ENCODE data around the gene AOPEP. TPM values are rescaled to one million over a fixed set of nuclear protein-coding genes. Genes with fewer than 3 reads are reported as not detected.

Gene AOPEP
- total RNA-seq, 1 donor from 2014 or later, result 16.6 TPM

DNA sequence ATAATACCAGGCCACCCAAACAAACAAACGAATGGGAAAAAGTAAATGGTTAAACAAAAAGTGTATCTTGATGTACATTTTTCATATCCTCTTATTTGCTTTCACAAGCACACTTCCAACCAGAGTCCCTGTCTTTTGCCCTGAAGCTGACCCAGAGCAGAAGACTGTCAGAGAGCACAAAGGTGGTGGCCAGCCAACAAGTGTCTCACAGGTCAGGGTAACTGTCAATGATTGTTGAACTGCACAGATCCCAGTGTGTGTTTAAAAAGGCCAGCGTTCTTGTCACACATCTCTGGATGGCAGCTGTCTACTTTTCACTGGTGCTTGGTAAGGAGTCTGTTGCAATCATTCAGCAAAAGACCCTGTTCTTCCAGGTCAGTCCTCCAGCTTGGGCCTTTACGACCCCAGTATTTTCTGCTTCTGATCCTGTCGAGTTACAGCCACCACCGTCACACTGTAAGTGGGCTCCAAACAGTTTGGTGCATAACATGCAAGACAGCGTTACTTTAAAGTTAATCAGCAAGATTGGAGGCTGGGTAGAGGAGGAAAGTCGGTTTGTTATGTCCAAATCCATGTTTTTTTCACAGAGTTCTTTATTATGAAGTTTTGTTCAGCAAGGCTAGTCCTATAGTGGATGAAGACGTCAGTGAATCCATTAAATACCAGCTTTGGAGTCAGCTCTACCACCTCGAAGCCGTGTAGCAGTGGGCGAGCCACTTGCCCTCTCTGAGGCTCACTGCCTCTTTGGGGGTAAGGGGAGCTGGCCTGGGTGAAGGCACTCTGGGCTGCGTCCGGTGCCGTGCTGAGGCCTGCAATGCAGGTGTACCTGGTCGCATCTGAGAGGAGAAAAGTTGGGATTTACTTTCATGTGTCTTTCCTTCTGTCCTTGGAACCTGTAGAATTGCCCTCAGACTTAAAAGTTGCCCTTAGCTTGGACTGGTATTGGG is 265.7 kb downstream of the AOPEP start:
- H3K27me3 Mint-ChIP-seq (ENCODE audit: insufficient read depth, low read depth), result peaks cover 4% of the 10 kb centered on the region
- peaks cover 53% of the 10 kb centered on the region for H3K4me1 Mint-ChIP-seq
- no peak for TF ChIP-seq EZH2phosphoT487 (IDR thresholded peaks at IDR 0.05)
- TF ChIP-seq EZH2 (IDR thresholded peaks at IDR 0.05), result no peak
- TF ChIP-seq, protein P1, sequence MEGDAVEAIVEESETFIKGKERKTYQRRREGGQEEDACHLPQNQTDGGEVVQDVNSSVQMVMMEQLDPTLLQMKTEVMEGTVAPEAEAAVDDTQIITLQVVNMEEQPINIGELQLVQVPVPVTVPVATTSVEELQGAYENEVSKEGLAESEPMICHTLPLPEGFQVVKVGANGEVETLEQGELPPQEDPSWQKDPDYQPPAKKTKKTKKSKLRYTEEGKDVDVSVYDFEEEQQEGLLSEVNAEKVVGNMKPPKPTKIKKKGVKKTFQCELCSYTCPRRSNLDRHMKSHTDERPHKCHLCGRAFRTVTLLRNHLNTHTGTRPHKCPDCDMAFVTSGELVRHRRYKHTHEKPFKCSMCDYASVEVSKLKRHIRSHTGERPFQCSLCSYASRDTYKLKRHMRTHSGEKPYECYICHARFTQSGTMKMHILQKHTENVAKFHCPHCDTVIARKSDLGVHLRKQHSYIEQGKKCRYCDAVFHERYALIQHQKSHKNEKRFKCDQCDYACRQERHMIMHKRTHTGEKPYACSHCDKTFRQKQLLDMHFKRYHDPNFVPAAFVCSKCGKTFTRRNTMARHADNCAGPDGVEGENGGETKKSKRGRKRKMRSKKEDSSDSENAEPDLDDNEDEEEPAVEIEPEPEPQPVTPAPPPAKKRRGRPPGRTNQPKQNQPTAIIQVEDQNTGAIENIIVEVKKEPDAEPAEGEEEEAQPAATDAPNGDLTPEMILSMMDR (IDR thresholded peaks at IDR 0.05), result no peak

DNA sequence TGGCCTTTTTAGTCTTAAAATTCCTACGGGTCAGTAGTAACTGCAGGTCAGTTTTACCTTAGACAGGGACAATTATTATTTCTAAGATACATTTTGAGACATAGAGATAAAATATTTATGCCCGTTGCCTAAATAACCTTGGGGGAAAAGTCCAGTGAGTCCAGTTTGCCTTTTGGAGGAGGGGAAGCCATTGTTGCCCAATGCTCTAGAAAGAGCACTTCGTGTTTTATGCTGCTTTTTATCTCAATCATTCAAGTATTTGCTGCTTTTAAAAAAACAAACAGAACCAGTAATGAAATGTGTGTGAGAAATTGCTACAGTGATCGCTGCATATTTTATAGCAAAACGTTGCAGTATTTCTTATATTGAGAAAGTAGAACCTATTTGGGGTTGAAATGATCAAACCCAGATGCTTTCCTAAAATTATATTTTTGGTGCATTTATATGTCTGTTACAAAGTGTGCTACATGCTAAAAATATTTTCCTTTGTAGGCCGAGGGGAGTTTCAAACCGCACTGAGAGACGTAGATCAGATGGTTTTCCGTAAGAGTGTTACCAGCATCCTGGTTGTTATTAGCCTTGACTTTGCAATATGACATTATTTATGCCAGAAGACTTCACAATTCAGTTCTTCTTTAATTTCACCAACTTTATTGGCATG is 266.8 kb downstream of the AOPEP start:
- no peaks in the 10 kb centered on the region for H4K20me1 ChIP-seq (ENCODE audit: low read depth)
- no peak overlapping the region for H3K9ac ChIP-seq
- no peaks in the 10 kb centered on the region for H3K36me3 ChIP-seq
- peaks cover 12% of the 10 kb centered on the region for H3K4me1 ChIP-seq
- Mint-ChIP-seq H3K4me3 (no peak overlapping the region), H3K36me3 (peaks cover 3% of the 10 kb centered on the region), H3K27me3 (ENCODE audit: insufficient read depth, low read depth) (peaks cover 4% of the 10 kb centered on the region), H3K27ac (peak overlapping the region; percentile 54), H3K9me3 (peaks cover 3% of the 10 kb centered on the region), H3K4me1 (peaks cover 53% of the 10 kb centered on the region)
- H3K27ac ChIP-seq, result no peak overlapping the region
- no peak for DNase-seq (ENCODE audit: low spot score)
- H3F3A ChIP-seq (ENCODE audit: low read depth), result no peaks in the 10 kb centered on the region
- no peak overlapping the region for H3K4me3 ChIP-seq
- TF ChIP-seq EZH2phosphoT487 (IDR thresholded peaks at IDR 0.05) (no peak), EZH2 (IDR thresholded peaks at IDR 0.05) (no peak)
- TF ChIP-seq, protein P1 (IDR thresholded peaks at IDR 0.05), result no peak
- H3K4me2 ChIP-seq, result no peak overlapping the region
- H3K9me3 ChIP-seq (ENCODE audit: low read depth), result no peaks in the 10 kb centered on the region
- H3K27me3 ChIP-seq, result no peaks in the 10 kb centered on the region
- no peaks in the 10 kb centered on the region for H3K79me2 ChIP-seq (ENCODE audit: low read depth)
- no peak overlapping the region for H2AFZ ChIP-seq (replicated peaks)

More for the DNA sequence above, 265.7 kb downstream of the AOPEP start:
- H3K4me3 Mint-ChIP-seq, result no peak overlapping the region
- DNase-seq (ENCODE audit: low spot score), result no peak
- H3K9me3 Mint-ChIP-seq, result peaks cover 3% of the 10 kb centered on the region
- Histone ChIP-seq H3K27ac (no peak overlapping the region), H3K79me2 (ENCODE audit: low read depth) (no peaks in the 10 kb centered on the region), H3K9ac (no peak overlapping the region), H3K27me3 (no peaks in the 10 kb centered on the region), H3K4me2 (no peak overlapping the region), H3K4me1 (peaks cover 12% of the 10 kb centered on the region), H2AFZ (replicated peaks) (no peak overlapping the region), H4K20me1 (ENCODE audit: low read depth) (no peaks in the 10 kb centered on the region), H3K4me3 (no peak overlapping the region), H3K36me3 (no peaks in the 10 kb centered on the region), H3K9me3 (ENCODE audit: low read depth) (no peaks in the 10 kb centered on the region), H3F3A (ENCODE audit: low read depth) (no peaks in the 10 kb centered on the region)
- peaks cover 6% of the 10 kb centered on the region for H3K36me3 Mint-ChIP-seq
- peak overlapping the region; percentile 54 for H3K27ac Mint-ChIP-seq

DNA sequence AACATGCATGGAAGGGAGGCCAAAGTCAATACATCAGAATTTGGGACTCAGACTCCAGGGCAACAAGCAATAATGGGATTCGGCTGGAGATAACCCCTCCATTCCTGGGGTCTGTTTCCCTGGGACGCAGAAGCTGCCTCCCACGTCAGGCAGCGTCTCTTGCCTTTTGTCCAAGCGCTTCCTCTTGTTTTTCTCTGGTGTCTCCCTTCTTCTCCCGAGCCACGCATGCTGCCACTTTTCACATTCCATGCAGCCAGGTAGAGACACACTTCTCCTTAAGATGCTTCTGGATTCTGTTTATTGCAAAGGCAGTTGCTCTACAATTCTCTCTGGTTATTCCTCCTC is 267.3 kb downstream of the AOPEP start:
- no peaks in the 10 kb centered on the region for H3F3A ChIP-seq (ENCODE audit: low read depth)
- DNase-seq (ENCODE audit: low spot score), result no peak
- H3K79me2 ChIP-seq (ENCODE audit: low read depth), result no peaks in the 10 kb centered on the region
- H3K9me3 Mint-ChIP-seq, result no peaks in the 10 kb centered on the region
- H3K27me3 ChIP-seq, result no peaks in the 10 kb centered on the region
- H3K36me3 ChIP-seq, result no peaks in the 10 kb centered on the region
- peak overlapping the region; percentile 25 for H3K27ac Mint-ChIP-seq
- H2AFZ ChIP-seq (replicated peaks), result no peak overlapping the region
- H3K27me3 Mint-ChIP-seq (ENCODE audit: insufficient read depth, low read depth), result peaks cover 4% of the 10 kb centered on the region
- no peak overlapping the region for H3K27ac ChIP-seq
- TF ChIP-seq EZH2phosphoT487 (IDR thresholded peaks at IDR 0.05), result no peak
- TF ChIP-seq, protein P1 (IDR thresholded peaks at IDR 0.05), result no peak
- TF ChIP-seq EZH2 (IDR thresholded peaks at IDR 0.05), result no peak
- H3K4me2 ChIP-seq, result no peak overlapping the region
- H4K20me1 ChIP-seq (ENCODE audit: low read depth), result no peaks in the 10 kb centered on the region
- no peak overlapping the region for H3K9ac ChIP-seq
- H3K4me1 Mint-ChIP-seq, result peaks cover 53% of the 10 kb centered on the region
- H3K36me3 Mint-ChIP-seq, result no peaks in the 10 kb centered on the region
- H3K4me1 ChIP-seq, result peaks cover 12% of the 10 kb centered on the region
- no peak overlapping the region for H3K4me3 Mint-ChIP-seq
- no peaks in the 10 kb centered on the region for H3K9me3 ChIP-seq (ENCODE audit: low read depth)
- H3K4me3 ChIP-seq, result no peak overlapping the region
